HG03097 (cell line): ENCODE measurements around the gene CLDN4.
"Not testable (repeated sequence)": the region's sequence is repeated elsewhere in the genome, so short reads cannot be mapped to it uniquely, and the experiment has no call there.

Experiments
- ATAC-seq: cut with Tn5 transposase; IDR thresholded peaks from one replicate; pipeline ENCODE4 v1.9.1; 2021; ENCODE audit not compliant: unreplicated experiment, low FRiP score

The CLDN4 gene

GRCh38 chr7:73823257-73823656 lies 7.5 kb upstream of the CLDN4 start:
- ATAC-seq = no peak

DNA sequence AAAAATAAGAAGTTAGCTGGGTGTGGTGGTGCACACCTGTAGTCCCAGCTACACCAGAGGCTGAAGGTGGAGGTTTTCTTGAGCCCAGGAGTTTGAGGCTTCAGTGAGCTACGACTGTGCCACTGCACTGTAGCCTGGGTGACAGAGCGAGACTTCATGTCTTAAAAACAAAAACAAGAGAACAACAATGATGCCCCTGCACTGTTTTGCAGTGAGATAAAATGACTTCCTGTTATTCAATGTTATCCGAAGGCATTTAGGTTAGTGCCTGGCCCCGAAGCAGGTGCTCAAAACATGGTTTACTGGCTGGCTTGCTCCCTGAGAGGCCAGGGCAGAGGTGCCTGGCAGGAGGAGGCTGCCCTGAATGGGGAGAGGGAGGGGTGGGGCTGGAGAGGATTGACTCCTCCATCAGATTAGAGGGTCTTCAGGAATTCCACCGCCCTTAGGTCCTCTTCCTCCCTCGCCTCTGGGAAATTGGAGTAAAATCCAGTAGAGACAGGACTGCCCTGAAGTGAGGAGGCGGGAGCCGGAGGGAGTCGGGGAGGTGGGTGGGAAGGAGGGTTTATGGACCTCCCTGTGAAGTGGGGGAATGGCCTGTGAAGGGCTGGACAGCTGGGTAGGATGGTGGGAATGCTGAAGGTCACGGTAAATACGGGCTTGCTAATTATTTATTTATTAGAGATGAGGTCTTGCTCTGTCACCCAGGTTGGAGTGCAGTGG lies 6.8 kb upstream of the CLDN4 start:
- no peak for ATAC-seq

DNA sequence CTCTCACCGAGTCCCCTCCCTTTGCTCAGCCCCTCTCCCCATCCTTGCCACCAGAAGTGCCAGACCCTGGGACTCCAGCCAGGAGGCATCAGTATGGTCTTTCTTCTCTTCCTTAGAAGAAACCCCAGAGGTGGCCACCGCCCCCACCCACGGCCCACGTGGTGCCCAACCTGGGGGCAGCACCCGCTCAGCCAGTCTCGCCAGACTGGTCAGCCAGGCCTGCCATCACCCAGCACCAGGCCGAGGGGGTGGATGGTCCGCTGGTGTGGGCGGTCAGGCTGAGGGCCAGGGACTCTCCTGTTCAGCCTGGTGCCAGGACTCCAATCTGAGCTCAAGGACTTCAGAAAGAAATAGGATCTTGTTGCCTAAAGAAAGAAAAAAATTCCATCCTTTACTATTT lies 5.8 kb upstream of the CLDN4 start:
- no peak for ATAC-seq

GRCh38 chr7:73827567-73828106 lies 3.2 kb upstream of the CLDN4 start:
- no peak for ATAC-seq

- ATAC-seq = no peak
Observed at GRCh38 chr7:73828107-73828803, 2.5 kb upstream of the CLDN4 start.

- no peak for ATAC-seq
Observed at GRCh38 chr7:73828972-73829371, 1.8 kb upstream of the CLDN4 start.

DNA sequence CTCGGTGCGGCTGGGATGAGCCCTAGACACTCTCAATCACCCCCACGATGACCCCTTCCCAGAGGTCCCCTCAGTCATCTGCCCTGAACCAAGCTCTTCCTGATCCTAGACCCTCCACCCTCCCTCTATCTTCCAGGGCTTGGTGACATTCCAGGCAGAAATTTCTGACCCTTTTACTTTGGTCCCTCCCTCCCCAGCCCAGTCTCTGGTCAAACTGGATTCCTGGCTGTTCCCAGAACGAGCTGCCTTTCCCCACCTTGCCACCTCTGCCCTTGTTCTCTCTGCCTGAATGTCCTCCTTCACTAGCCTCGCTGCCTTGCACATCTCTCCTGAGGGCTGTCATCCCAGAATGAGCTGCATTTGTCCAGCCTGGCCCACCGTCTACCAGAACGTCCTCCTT lies 1.3 kb upstream of the CLDN4 start:
- no peak for ATAC-seq

DNA sequence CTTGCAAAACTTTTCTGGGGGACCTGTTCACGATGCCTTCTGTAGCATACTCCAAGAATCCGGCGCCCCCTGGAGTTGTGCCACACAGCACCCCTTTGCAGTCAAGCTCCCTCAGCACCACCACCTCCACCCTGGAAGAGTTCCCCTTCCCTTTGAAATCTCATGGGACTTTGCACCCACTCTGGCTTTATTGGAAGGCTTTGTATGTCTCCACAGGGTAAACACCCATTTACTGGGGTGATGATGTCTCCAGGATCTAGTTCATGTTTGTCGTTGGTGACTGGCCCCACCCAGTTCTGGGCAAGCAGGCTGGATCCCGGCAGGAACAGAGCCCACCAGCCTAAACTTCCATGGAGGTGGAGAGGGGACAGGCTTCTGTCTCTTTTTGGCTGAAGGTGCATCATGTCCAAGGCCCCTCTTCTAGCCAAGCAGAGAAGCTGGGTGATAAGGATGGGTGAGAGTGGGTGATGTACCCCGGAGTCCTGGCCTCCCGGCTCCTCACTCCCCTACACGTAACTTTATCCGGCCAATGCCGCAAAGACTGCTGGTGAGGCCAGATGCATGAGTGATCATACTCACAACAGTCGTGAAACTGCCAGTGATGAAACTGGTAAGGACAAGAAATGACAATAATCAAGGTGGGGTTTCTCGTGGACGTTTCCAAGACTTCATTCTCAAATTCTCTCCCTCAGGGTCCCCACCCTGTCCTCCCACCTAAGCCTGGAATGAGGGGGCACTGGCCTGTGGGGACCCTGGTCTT lies 695 bp upstream of the CLDN4 start:
- ATAC-seq = no peak

- no peak for ATAC-seq
Observed at GRCh38 chr7:73831584-73831833, 713 bp downstream of the CLDN4 start.

DNA sequence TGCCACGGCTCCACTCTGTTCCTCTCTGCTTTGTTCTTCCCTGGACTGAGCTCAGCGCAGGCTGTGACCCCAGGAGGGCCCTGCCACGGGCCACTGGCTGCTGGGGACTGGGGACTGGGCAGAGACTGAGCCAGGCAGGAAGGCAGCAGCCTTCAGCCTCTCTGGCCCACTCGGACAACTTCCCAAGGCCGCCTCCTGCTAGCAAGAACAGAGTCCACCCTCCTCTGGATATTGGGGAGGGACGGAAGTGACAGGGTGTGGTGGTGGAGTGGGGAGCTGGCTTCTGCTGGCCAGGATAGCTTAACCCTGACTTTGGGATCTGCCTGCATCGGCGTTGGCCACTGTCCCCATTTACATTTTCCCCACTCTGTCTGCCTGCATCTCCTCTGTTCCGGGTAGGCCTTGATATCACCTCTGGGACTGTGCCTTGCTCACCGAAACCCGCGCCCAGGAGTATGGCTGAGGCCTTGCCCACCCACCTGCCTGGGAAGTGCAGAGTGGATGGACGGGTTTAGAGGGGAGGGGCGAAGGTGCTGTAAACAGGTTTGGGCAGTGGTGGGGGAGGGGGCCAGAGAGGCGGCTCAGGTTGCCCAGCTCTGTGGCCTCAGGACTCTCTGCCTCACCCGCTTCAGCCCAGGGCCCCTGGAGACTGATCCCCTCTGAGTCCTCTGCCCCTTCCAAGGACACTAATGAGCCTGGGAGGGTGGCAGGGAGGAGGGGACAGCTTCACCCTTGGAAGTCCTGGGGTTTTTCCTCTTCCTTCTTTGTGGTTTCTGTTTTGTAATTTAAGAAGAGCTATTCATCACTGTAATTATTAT lies 1.2 kb downstream of the CLDN4 start:
- no peak for ATAC-seq

- ATAC-seq = no peak
Observed at GRCh38 chr7:73832806-73833205, 2.0 kb downstream of the CLDN4 start.

DNA sequence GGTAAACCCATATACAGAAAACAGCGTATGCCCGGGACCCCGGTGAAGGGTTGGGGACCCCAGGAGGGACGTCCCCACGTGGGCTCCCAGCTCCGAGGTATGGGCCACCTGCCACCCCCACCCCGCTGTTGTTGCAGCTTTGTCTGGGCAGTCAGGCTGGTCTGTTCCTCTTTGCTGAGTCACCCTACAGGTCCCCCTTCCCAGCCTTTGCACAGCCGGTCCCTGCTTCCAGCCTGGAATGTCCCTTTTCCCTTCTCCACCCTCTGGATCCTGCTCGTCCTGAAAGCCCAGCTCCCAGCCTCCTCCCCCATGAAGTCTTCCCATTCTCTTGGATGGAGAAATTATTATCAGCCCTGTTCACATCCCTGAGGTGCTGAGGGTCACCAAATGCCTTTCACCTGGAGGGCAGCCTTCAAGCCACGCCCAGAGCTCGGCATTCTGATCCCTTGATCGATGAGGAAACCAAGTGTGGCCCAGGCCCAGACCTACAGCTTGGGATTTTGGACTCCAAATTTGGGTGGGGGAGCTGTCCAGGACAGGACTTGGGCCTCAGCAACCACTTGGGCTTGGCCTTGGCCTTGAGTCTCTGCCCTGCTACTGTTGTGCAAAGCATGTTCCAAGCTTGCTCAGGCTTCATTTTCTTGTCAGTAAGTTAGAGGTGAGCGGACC lies 2.6 kb downstream of the CLDN4 start:
- no peak for ATAC-seq

GRCh38 chr7:73834626-73835191 lies 3.9 kb downstream of the CLDN4 start:
- no peak for ATAC-seq

- ATAC-seq = not testable (repeated sequence)
Observed at GRCh38 chr7:73837167-73837566, 6.4 kb downstream of the CLDN4 start.

GRCh38 chr7:73838642-73839041 lies 7.8 kb downstream of the CLDN4 start:
- no peak for ATAC-seq

DNA sequence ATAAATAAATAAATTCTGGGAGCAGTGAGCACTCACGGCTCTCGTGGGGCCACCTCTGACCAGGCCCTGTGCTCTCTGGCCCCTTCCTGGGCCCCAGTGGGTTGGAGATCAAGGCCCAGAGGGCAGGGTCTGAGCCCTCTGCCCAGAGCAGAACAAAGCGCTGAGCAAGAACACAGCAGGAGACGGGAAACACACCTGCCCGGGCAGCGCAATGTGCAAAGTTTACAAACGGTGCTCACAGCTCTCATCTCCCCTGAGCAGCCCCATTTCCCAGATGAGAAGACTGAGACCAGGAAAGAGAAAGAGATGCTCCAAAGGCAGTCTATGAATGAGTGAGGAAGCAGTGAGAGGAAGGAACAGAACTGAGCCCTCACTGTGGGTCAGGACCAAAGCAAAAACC lies 8.5 kb downstream of the CLDN4 start:
- no peak for ATAC-seq

- no peak for ATAC-seq
Observed at GRCh38 chr7:73839743-73840714, 9.2 kb downstream of the CLDN4 start.

DNA sequence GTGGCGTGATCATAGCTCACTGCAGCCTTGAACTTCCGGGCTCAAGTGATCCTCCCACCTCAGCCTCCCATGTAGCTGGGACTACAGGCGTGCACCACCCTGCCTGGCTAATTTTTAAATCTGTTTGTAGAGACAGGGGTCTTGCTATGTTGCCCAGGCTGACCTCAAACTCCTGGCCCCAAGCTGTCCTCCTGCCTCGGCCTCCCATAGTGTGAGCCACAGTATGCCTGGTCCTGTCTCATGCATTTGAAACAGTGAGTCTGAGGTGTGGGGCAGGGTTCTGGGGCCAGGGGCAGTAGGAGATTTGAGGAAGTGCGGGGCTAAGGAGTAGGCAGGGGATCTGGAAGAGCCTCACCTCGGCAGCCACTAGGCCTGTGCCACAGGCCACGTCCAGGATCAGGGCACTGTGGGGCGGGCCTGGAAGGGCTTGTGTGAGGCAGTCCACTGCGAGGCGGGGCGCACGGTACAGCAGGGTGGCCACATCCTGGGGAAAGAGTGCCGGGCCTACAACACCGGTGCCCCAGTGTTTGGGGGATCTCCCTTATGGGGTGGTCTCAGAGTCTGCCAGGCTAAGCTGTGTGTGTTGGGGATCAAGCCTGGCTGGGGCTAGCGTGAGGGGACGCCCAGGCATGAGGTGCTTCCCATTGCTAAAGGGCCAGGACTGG lies 10.1 kb downstream of the CLDN4 start:
- no peak for ATAC-seq
